Activated CD4-positive, alpha-beta T cell treated with anti-CD3 and anti-CD28 coated beads, Interleukin-2, amount 50 U/mL, for 16 hours (primary cell): ENCODE measurements around the gene CBLN2.

Experiments
- DNase-seq: peaks from one replicate; pipeline ENCODE4 v3.0.0-alpha.2; 2020

The CBLN2 gene

GRCh38 chr18:72544092-72544886 is at the start of gene CBLN2:
Gene CBLN2 (minus strand): TSS chr18:72544342. CDS start chr18:72542160, 2,182 bp downstream.
- DNase-seq, result peak; percentile 59

GRCh38 chr18:72588360-72588759 is 44.2 kb upstream of the CBLN2 start:
- DNase-seq, result no peak

GRCh38 chr18:72584787-72585186 is 40.6 kb upstream of the CBLN2 start:
- DNase-seq, result no peak

- DNase-seq, result no peak
Measured at GRCh38 chr18:72581976-72582375, 37.8 kb upstream of the CBLN2 start.

- no peak for DNase-seq
Measured at GRCh38 chr18:72572896-72573295, 28.8 kb upstream of the CBLN2 start.

GRCh38 chr18:72566290-72566689 is 22.1 kb upstream of the CBLN2 start:
- no peak for DNase-seq

- no peak for DNase-seq
Measured at GRCh38 chr18:72555968-72556367, 11.8 kb upstream of the CBLN2 start.

GRCh38 chr18:72555101-72555500 is 11.0 kb upstream of the CBLN2 start:
- DNase-seq, result no peak

- DNase-seq, result no peak
Measured at GRCh38 chr18:72543357-72544055, 636 bp downstream of the CBLN2 start.

GRCh38 chr18:72542984-72543356 is 1.2 kb downstream of the CBLN2 start:
- DNase-seq, result no peak

GRCh38 chr18:72542342-72542741 is 1.8 kb downstream of the CBLN2 start:
- DNase-seq, result no peak

GRCh38 chr18:72541871-72542332 is 2.2 kb downstream of the CBLN2 start:
- DNase-seq, result no peak

- DNase-seq, result no peak
Measured at GRCh38 chr18:72539901-72540300, 4.2 kb downstream of the CBLN2 start.

- no peak for DNase-seq
Measured at GRCh38 chr18:72530622-72531021, 13.5 kb downstream of the CBLN2 start.

GRCh38 chr18:72504866-72505265 is 39.3 kb downstream of the CBLN2 start:
- DNase-seq, result no peak

GRCh38 chr18:72502671-72503431 is 41.3 kb downstream of the CBLN2 start:
- no peak for DNase-seq

GRCh38 chr18:72492497-72492896 is 51.6 kb downstream of the CBLN2 start:
- no peak for DNase-seq
